Stimulated activated CD4-positive, alpha-beta T cell treated with anti-CD3 and anti-CD28 coated beads, Interleukin-4, amount 100 ng/mL, for 24 hours (primary cell): ENCODE data around the gene PRDM2.

Experiments
- DNase-seq: peaks from one replicate; pipeline ENCODE4 v3.0.0-alpha.2; 2020

The PRDM2 gene

DNA sequence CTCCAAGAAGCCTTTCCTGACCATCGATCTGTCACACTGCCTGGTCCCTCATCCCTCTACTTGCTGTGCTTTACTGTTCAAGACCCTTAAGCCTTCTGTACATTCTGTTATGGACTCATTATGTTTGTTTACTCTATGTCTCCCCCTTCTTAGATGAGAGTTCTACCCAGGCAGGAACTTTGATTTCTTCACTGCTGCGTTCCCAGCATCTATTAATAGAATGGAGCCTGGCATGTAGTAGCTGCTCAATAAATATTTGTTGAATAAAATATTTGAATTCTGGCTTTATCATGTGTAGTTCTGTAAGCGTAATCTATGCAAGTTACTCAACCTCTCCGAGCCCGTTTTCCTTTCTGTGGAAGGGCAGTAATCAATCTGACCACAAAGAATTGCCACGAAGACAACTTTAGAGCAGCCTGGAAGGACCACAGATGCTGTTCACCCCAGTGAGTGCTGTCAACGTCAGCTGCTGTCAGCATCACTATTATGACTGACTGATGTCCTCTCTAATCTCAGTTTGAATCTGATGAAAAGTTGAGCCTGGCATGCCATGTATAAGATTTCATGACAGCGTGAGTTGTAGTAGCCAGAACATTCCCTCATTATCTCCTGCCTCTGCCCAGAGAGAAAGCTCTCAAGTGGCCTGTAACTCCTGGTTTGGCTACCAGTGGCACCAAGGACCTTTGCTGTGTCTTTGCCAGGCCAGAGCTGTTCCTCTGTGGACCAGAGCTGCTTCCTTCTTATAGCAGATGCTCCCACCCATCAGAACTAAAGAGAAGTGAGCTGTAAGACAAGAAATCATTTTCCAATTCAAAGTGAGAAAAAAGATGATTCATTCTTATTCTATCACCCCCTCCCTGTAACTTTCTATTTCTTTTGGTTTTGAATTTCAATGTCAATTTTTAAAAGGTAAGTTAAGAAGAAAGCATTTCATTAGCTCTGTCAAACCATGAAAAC is 94.5 kb downstream of the PRDM2 start:
- no peak for DNase-seq

DNA sequence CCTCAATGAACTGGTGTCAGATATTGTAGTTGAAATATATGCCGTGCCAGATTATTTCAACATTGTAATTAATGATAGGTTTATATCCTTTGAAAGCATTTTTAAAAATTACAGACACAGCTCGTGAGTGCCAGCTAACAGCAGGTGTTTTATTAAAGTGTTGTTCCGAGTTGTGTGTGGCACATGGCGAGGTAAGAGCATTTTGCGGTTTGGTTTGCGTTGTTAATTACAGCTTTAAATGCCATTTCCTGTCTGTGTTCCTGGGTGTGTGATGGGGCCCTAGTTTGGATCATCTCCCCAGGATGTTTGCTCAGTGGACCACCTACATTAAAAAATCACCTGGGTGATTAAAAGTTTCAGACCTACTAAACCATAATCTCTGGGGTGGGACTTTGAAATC is 97.4 kb downstream of the PRDM2 start:
- no peak for DNase-seq

DNA sequence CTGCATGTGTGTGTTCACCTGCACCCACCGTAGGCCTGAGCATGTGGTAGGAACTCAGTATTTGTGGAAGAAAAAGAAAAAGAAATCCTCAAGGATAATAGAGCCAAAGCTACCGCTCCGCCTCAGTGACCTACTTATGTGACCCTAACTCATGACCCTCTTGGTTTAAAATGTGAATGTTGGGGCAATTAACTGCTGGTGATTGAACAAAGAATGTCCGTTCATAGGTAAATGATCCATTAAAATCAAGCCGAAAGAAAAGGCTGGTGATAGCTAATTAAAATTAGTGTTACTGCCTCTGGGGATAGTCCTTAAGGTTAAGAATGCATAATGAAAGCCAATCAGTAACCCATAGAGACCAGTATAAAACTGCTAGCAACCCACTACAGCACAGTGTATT is 98.1 kb downstream of the PRDM2 start:
- no peak for DNase-seq

DNA sequence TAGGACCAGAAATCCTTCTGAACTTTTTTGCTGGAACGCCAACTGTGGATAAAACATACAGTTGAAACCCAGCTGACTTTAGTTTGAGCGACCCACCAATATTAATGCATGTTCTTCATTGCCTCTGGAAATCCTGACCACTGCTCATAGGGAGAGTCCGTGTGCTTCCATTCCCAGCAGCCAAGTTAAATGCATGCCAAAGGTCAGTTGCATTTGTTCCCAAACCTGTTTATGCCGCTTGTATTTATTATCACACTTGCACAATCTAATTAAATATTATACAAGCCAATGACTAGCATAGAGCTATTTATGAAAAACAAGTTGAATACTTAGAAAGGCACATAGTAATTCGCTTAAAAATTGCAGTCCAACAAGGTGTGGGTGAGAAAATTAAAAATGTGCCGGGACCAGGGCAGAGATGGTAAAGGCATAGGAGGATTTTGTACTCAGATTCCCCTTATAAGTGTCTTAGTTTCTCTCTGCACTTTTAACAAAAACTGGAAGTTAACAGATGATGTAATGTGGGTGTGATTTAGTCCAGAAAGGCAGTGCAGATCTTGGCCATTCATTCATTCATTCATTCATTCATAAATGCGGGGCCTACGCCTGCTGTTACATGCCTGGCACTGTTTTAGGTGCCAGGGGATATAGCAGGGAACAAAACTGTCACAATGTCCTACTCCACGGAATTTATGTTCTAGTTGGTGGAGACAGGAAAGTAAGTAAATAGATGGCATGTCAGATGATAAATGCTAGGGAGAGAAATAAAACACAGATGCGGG is 99.7 kb downstream of the PRDM2 start:
- DNase-seq = no peak

DNA sequence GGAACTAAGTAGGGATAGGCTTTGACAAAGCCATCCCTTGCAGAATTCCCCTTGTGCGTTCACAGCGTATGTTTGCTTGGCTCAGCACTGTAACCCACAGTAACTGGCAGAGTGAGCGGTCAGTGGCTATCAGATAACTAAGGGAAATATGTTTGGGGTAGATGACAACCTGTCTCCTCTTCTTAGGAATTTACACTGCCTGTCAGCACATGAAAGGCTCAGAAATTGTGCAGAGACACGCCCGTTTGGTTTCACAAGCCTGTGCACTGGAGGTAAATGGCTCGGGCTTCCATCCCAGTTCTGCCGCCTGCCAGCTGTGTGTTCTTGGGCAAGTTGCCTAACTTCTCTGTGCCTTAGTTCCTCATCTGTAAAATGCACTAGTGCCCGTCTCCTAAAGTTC is 101.2 kb downstream of the PRDM2 start:
- no peak for DNase-seq

DNA sequence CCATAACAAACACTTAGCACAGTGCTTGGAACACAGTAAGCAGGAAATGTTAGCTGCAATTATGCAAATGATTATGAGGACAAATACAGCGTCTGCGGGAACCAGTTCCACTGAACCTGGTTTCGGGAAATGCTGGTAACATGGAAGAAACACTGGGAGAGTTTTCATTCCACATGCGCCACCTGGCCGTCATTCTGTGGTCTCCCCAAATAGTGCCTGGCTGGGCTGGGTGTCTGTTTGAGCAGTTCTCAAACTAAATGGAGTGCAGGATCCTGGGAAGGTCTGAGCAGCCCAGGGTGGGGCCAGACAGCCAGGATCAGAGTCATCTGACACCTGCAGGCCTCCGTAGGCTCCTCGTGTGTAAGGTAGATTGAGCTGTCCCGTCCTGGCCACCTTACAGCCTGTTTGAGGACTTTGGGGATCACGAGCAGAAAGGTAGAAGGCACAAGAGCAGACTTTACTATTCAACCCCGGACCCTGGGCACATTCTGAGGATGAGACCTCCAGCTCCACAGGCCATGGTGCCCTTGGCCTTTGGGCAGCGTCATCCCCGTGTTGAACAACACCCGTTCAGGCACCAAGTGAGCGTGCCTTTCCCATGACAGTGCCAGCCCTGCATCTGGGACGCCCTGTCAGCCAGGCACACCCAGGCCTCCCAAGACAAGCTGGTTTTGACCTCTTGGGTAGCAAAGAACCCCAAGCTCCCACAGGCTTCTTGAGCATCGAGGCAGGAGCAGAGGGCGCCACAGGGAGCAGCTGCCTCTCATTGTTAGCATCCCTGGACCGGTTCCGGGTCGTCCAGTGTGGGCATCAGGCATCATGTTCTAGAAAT is 101.9 kb downstream of the PRDM2 start:
- DNase-seq = no peak

DNA sequence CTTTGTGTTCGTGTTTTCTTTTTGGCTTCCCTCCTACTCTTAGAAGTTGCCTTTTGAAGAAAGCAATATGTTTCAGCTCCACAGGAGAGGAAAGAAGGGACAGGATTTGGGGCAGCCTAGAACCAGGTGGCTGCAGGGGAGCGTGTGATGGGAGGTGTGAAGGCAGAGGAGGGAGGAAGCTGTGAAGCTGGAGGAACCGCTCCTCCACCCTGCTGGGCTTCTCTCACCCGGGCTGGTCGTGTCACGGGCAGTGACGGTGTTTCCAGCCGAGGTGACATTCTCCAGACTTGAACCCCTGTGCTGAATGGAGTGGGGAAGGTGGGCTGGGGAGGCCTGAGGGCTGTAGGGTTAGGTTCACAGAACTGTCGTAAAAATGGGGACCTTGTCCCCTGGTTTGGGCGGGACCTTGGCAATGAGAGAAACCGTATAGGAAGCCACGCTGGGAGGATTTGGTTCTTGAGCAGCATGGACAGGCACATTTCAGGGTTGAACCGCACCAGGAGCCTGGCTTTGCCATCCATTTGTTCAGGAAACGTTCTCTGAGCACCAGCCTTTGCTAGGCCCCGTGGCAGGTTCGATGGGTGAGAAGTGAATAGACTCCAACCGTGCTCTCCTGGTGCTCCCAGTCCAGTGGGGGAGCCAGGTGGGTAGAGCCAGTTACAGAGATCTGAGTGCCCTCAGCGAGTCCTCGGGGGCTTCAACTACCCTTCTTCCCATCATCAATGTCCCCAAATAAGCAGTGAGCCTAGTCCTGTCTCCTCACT is 103.0 kb downstream of the PRDM2 start:
- no peak for DNase-seq

DNA sequence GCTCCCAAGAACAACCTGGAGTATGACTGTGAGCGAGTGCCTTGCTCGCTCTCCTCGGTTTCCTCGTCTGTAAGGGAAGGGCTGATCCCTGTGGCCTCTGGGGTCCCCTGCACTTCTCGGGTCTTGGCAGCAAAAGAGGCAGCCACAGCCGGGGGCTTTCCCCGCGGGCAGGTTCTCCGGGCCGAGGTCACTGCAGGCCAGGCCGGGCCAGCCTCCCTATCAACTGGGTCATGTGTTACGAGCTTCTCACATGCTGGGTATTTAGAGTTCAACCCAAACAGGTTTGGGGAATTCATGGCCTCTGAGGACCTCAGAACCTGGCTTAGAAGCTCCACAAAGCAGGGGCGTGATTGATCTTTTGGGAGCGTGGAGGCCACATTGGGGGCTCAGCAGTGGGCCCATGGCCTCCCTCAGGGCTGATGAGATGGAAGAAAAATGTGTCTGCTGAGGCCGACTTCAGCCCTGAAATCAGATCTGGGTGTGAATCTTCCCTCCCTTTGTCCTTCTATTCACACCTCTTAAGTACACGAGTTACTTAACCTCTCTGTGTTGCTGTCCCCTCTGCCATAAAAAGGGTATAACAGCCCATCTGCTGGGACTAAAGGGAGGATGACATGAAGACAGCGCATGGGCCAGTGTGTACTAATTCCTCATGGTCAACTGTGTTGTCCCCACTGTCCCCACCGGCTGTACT is 103.7 kb downstream of the PRDM2 start:
- no peak for DNase-seq

DNA sequence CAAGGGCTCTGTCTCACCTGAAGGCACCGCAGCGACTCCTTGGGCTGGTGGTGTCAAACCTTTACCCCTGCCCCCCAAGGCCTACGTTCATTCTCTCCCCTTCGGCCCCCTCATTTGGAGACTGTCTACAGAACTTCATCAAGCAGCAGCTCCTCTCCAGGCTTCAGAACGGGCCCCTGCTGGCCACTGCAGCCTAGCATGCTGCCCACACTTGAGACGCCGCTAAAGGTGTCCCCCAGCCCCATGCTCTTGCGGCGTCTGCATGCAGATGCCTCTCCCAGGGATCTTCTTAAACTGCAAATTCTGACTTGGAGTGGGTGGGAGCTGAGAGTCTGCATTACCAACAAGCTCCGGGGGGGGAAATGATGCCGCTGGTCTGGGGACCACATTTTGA is 104.2 kb downstream of the PRDM2 start:
- DNase-seq = no peak

DNA sequence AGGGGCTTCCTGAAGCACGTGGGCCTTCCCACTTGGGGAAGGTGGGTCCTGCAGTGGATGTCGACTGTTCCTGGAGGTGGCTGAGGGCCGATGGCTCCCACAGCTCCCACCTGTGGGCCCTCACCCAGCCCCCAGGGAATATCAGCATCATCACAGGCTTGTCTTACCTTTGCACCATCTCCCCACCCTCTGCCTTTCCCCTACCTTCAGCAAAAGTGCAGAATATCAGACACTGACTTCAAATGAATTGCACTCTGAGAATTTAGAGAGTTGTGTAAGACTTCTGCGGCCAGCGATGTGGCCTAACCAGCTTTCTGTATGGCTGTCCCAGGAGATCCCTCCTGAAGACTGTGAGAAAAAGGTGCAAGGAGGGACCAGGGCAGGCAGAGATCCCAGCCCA is 105.4 kb downstream of the PRDM2 start:
- no peak for DNase-seq

DNA sequence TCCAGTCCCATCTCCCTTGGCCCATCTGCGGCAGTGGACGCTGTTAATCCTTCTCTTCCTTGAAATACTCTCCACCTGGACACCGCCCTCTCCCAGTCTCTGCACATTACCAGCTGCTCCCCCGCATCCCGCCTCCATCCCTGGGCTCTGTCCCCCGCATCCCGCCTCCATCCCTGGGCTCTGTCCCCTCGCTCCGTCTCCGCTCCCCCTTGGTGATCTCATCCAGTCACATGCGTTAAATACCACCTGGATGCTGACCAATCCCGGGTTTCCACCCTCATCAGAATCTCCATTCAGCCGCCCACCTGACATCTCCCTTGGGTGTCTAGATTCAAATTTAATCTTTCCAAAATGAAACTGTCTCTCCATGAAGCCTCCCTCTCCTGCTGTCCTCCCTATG is 106.1 kb downstream of the PRDM2 start:
- DNase-seq = no peak

DNA sequence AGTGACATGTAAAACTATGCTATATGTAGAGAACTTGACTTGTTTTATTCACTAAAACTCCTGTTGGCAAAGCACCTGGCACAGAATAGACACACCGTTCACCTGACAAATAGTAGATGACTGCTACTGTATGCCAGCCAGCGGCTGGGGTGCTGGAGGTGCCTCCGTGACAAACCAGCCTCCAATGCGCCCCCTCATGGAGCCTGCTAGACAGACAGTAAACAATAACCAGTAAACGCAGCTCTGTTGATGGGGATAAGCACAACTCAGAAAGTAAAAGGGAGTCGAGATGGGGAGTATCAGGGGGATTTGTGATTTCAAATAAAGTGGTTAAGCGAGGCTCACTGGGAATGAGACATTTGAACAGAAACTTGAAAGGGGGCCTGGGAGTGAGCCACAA is 107.2 kb downstream of the PRDM2 start:
- no peak for DNase-seq

DNA sequence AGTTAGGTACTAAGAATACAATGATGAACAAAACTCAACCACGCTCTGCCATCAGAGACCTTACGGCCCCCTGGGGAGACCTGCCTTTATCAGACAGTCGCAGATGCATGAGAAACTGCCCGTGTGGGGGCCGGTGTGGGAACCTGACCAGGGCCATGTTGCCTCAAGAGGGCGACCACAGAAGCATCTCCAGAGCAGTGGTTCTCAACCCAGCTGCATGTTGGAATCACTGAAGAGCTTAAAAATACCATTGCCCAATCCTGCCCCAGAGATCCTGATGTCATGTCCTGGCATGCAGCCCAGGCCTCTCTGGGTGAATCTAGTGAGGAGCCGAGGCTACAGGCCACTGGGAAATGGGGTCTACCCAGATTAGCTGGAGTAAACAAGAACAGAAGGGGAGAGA is 108.7 kb downstream of the PRDM2 start:
- DNase-seq = no peak

DNA sequence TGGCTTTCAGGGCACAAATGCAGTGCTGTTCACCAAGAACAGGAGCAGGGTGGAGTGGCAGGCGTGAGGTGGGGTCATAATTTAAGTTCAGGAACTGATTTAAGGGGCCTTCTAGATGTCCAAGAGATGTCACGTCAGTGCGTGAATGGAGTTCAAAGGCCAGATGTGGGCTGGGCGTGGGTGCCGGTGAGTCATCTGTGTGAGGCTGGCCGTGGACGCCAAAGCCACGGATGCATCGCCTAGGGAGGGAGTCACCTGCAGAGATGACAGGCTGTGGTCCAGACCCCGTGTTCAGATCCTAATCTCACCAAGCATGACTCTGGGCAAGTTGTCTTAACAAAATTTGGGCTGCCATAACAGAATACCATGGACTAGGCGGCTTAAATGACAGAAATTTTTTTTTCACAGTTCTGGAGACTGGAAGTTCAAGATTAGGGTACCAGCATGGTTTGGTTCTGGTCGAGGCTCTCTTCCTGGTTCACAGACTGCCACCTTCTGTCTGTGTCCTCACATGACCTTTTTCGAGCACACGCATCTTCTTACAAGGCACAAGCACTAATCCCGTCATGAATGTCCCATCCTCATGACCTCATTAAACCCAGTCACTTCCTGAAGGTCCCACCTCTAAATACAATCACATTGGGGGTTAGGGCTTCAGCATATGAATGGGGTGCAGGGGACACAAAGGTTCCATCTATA is 109.6 kb downstream of the PRDM2 start:
- no peak for DNase-seq

DNA sequence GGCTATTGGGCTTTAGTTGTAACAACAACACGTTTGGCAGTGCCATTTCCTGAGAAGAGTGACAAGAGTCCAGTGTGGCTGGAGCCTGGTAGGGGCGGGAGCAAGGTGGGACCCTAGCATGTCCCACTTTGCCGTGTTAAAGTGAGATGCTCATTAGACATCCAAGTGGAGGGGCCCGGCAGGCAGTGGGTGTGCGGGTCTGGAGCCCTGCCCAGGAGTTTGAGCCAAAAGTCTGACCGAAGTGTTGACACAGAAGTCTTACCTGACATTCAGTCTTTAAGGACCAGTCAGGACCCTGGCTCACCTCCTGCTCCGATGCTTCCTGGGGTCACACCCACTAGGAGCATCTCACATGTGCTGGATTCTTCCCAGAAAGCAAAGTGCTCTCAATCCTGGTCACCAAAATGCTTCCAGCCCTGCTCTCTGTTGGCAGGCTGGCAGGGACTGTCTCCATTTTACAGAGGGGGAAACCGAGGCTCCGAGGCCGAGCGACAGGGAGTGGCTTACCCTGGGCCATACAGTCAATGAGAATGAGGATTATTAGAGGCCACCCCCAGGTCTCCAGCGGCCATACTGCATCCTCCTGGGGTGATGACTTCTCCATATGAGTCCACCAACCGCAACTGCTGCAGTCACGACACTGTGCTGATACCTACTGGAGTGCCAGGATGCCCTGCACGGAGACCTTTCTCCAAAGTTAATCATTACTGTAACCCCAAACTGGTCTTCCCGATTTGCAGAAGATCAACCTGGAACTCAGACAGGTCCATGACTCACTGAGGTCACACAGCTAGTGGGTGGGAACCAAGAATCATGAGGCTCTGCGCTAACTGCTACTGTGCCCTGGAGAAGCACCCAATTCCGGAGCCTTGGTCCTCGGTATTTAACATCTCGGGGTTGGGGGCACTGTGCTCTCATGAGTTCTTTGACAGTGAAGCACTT is 112.7 kb downstream of the PRDM2 start:
- DNase-seq = no peak

DNA sequence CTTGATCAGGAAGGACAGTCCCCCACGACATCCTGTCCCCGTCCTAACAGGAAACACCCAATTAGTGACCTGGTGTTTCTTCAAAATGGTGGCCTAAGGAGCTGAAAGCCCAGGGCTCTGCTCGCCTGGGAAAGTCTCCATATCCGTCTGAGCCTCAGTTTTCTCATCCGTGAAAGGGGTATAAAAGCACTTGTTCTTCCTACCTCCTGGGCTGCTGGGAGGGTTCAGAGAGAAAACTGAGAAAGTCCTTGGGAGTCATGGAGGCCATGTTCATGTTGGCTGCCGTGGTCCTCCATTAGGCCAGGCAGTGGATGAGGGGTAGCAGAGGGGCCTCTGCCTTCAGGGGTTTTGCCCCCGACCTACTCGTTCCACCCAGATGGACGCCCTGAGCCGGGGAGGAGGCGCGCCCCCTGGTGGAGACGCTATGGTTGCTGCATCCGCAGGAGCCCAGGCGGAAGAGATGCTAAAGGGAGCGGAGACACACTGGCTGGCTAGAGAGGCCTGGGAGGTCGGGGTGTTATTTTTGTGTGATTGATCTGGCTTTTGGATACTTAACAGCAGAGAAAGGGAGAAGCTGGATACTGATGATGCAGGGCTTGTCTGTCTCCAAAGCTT is 113.5 kb downstream of the PRDM2 start:
- DNase-seq = peak; percentile 60

DNA sequence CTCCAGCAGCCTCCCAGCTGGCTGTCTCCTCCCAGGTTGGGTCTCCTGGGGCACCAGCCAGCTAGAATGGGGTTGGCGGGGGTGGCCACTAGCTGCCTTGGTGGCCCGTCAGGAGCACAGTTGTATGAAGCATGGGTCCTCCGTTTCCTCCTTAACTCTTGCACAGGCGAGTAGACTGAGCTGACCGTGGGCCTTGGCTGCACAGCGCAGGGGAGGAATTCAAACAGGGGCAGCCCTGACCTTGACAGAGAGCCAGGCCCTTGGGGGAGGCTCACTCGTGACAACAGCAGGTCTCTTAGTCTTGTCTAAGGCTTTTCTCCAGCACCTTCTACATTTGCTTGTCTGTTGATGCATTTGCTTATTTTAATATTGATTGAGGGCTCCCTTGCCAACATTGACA is 114.1 kb downstream of the PRDM2 start:
- no peak for DNase-seq

DNA sequence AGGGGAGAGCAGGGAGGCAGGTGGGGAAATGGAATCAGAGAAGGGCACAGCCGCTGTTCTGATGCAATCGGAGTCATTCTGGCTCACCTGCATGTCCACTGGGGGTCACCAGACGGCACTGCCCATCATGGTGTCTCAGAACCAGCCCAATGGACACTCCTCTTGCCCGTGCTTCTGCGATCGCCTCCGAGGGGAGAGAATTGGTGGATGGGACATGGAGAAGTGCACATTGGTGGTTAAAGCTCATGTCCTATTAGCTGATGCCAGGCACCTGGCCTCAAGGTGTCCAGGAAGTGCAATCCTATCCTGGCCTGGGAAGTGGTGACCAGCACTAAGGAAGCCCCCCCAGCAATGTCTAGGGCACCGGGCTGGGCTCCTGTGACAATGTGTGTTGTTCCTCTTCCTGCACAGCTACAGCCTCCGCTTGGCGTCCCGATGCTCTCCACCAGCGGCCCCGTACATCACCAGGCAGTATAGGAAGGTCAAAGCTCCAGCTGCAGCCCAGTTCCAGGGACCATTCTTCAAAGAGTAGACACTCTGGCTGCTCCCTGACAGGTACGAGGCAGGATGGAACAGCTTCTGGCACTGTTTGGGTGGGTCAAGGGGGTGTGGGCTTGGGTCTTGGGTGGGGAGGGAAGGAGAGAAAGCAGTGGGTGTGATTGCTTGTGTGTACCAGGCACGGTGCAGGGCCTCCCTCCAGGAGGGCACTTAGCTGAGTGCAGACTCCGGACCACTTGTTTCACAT is 116.2 kb downstream of the PRDM2 start:
- no peak for DNase-seq

DNA sequence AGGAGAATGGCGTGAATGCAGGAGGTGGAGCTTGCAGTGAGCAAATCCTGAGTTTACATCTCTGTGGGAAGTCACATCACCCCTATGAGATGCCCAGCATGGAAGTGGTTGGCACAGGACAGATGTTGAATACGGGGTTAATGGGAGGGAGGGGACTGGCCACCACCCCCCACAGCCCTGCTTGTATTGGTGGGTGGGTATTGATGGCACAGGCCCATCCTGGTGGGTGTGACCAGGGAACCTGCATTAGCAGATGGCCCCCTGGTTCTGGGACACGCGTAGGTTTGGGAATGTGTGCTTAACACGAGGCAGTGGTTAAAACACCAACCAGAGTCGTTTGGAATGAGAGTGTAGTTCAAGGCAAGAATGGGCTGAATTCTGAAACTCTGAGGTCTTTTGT is 117.9 kb downstream of the PRDM2 start:
- DNase-seq = no peak
